Ovary (tissue), 9 donors: Measurements from ENCODE around the gene PPP2R2B. TPM values are rescaled to one million over a fixed set of nuclear protein-coding genes. Genes with fewer than 3 reads are reported as not detected.

Experiments used
- DNase-seq, 5 donors: peaks; one replicate each; pipeline ENCODE4 v3.0.0-alpha.2; 2019 to 2020
- H3K27ac ChIP-seq, 2 donors: fragments of 200-600 bp; one replicate each; pipeline versions ENCODE4 v1.5.1 to v1.8.0; 2019 to 2022
- H3K27me3 ChIP-seq: fragments of 200-600 bp; one replicate; pipeline ENCODE4 v1.8.0; 2022
- H3K36me3 ChIP-seq: fragments of 200-600 bp; sonication (generic); one replicate; pipeline ENCODE4 v1.5.1; 2019
- H3K4me1 ChIP-seq: one replicate; pipeline ENCODE4 v1.8.1; 2013; ENCODE audit warnings: mild to moderate bottlenecking, moderate library complexity; ENCODE audit not compliant: insufficient read depth
- H3K4me3 ChIP-seq: fragments of 200-600 bp; sonication (generic); one replicate; pipeline ENCODE4 v1.5.1; 2017
- H3K9me3 ChIP-seq, 2 donors: fragments of 200-600 bp in 1 of 2; sonication (generic) in 1 of 2; one replicate each; pipeline versions ENCODE4 v1.5.1 to v1.8.1; 2013 to 2019; ENCODE audit warnings: mild to moderate bottlenecking in 1 of 2, moderate library complexity in 1 of 2
- EP300 ChIP-seq: sonication (generic); formaldehyde crosslinking; IDR thresholded peaks from one replicate; pipeline ENCODE4 v1.6.1; 2017; ENCODE audit warnings: antibody characterized with exemption
- POLR2A ChIP-seq: fragments of 450-650 bp; IDR thresholded peaks from one replicate; pipeline ENCODE4 v1.6.1; 2017; ENCODE audit warnings: antibody characterized with exemption, mild to moderate bottlenecking, moderate library complexity
- WGBS, 3 donors: extraction: QIAGEN DNeasy Blood & Tissue Kit in 1 of 3; methylation state at CpG; one replicate each; pipeline versions ENCODE4 v1.1.5 to v1.1.7; 2013 to 2017; 5-methylcytosine and 5-hydroxymethylcytosine counted together
- intact Hi-C, 4 donors: fragments of 100-400 bp; cut with DNase I; formaldehyde crosslinking; loops; one replicate each; pipeline versions ENCODE4 v1.11.0 to v1.15.1; 2022 to 2023
- polyA plus RNA-seq, 2 donors: library from polyadenylated mRNA; stranded (reverse); fragments of 200-250 nt in 1 of 2; fragments of 350-450 nt in 1 of 2; fragmentation: Illumina TruSeq in 1 of 2; extraction: RNeasy Lipid Tissue Mini Kit (QIAGEN cat#74804) in 1 of 2; gene quantifications; one replicate each; pipeline ENCODE4 v1.2.3, GENCODE V29; 2013 to 2014
- total RNA-seq, 7 donors: library from RNA; depleted of rRNA in 2 of 7; stranded (reverse); fragments of >200 nt in 2 of 7; fragmentation: NEBNext Ultra II Directional in 3 of 7; extraction: Animal tissue kit (Norgen Biotek cat#: 25700) in 3 of 7; gene quantifications; one replicate each; pipeline versions ENCODE4 v1.1.0 to v1.2.4, GENCODE V29; 2016 to 2023
- TF ChIP-seq, protein P1 (sequence below), 3 donors: fragments of 450-650 bp in 2 of 3; fragments of 200-600 bp in 1 of 3; IDR thresholded peaks; one replicate each; pipeline versions ENCODE4 v1.5.1 to v1.8.0; 2016 to 2022; ENCODE audit warnings: antibody characterized with exemption in 3 of 3, mild to moderate bottlenecking in 1 of 3
- donor health status: DM: no; HTN: no; CAD: no; lungs with moderate emphysema.
- donor health status: DM: no; HTN: no; CAD: no.
- donor health status: Bipolar disorder and iron deficiency.
- donor health status: DM: yes; HTN: yes; CAD: no.
- donor health status: DM: no; HTN: no; CAD: no.
- donor health status: DM: yes; HTN: yes; CAD: no.

PPP2R2B gene
- total and polyA plus RNA-seq, 9 donors: 0.12 to 20.8 (median 1.2) TPM; not detected in 1

GRCh38 chr5:146682899-146683532, 195.5 kb downstream of the PPP2R2B start:
- Histone ChIP-seq H3K36me3 (no peaks in the 10 kb centered on the region), H3K4me1 (no peaks in the 10 kb centered on the region), H3K27ac (no peak overlapping the region), H3K27me3 (no peaks in the 10 kb centered on the region), H3K4me3 (no peak overlapping the region), H3K9me3 (no peaks in the 10 kb centered on the region)
- intact Hi-C loops: no loop called here
- no peak for DNase-seq
- TF ChIP-seq, protein P1, sequence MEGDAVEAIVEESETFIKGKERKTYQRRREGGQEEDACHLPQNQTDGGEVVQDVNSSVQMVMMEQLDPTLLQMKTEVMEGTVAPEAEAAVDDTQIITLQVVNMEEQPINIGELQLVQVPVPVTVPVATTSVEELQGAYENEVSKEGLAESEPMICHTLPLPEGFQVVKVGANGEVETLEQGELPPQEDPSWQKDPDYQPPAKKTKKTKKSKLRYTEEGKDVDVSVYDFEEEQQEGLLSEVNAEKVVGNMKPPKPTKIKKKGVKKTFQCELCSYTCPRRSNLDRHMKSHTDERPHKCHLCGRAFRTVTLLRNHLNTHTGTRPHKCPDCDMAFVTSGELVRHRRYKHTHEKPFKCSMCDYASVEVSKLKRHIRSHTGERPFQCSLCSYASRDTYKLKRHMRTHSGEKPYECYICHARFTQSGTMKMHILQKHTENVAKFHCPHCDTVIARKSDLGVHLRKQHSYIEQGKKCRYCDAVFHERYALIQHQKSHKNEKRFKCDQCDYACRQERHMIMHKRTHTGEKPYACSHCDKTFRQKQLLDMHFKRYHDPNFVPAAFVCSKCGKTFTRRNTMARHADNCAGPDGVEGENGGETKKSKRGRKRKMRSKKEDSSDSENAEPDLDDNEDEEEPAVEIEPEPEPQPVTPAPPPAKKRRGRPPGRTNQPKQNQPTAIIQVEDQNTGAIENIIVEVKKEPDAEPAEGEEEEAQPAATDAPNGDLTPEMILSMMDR (IDR thresholded peaks at IDR 0.05): no peak
- no peak for TF ChIP-seq POLR2A
- no peak for TF ChIP-seq EP300
- 78 to 87% (median 81%) methylated on average over 5 of the region's 5 CpGs for WGBS, 3 donors

DNA sequence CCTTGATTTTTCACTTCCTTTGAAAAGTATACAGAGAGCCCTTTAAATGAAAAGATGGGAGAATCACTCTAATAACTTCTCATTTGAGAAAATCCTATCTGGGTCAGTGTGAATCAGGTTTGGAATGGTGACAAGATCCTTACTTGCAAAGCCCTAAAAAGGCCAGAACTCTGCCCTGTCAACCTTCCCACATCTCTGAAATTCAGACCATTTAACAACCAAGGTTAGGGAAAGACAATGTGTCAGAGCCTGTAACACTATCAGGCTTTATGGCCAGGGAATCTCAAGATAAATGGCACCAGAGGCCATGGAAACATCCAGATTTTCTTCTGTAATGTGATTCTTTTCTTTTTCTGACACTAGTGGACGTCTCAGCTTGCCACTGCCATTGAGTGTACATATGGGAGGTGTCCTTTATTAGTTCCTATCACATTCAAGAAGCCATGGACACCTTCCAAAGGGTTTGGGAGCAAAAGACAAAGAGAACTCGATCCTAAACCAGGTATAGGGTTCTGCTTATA, 196.9 kb downstream of the PPP2R2B start:
- DNase-seq: no peak
- TF ChIP-seq POLR2A: no peak
- TF ChIP-seq EP300: no peak
- TF ChIP-seq, protein P1 (IDR thresholded peaks at IDR 0.05): no peak
- Histone ChIP-seq H3K36me3 (no peaks in the 10 kb centered on the region), H3K9me3 (no peaks in the 10 kb centered on the region), H3K4me3 (no peak overlapping the region), H3K27me3 (no peaks in the 10 kb centered on the region), H3K27ac (no peak overlapping the region), H3K4me1 (no peaks in the 10 kb centered on the region)
- intact Hi-C loops: no loop called here
- 37% methylated on average over 2 of the region's 2 CpGs for WGBS, 3 donors

- no peaks in the 10 kb centered on the region for H3K36me3 ChIP-seq
- no peak overlapping the region for H3K27ac ChIP-seq
- WGBS, 3 donors: 77 to 81% (median 81%) methylated on average over 9 of the region's 9 CpGs
- no peaks in the 10 kb centered on the region for H3K27me3 ChIP-seq
- no peaks in the 10 kb centered on the region for H3K4me1 ChIP-seq
- no peaks in the 10 kb centered on the region for H3K9me3 ChIP-seq
- no peak overlapping the region for H3K4me3 ChIP-seq
- TF ChIP-seq EP300 (no peak), POLR2A (no peak)
- TF ChIP-seq, protein P1 (IDR thresholded peaks at IDR 0.05): no peak
- intact Hi-C loops: no loop called here
- DNase-seq: no peak
Measured at GRCh38 chr5:146680846-146681584, 197.5 kb downstream of the PPP2R2B start.

GRCh38 chr5:146675636-146676035, 202.9 kb downstream of the PPP2R2B start:
- 30 to 36% (median 30%) methylated on average over 4 of the region's 4 CpGs for WGBS, 3 donors
- no peaks in the 10 kb centered on the region for H3K9me3 ChIP-seq
- H3K27ac ChIP-seq: no peak overlapping the region
- no peaks in the 10 kb centered on the region for H3K36me3 ChIP-seq
- H3K27me3 ChIP-seq: no peaks in the 10 kb centered on the region
- no peaks in the 10 kb centered on the region for H3K4me1 ChIP-seq
- no peak for DNase-seq
- TF ChIP-seq POLR2A (no peak), EP300 (no peak)
- TF ChIP-seq, protein P1 (IDR thresholded peaks at IDR 0.05): no peak
- intact Hi-C loops: no loop called here
- H3K4me3 ChIP-seq: no peak overlapping the region
